HEK293 (cell line): ENCODE measurements around the gene MYCBPAP.

Experiments used
- CTCF ChIA-PET: fragments of 350-600 bp; formaldehyde crosslinking; extraction: SDS; loops from one replicate; lab custom pipeline; 2021; ENCODE audit warnings: antibody characterized with exemption; lab: Yijun Ruan, JAX
- POLR2A ChIA-PET: fragments of 300-600 bp; formaldehyde crosslinking; extraction: SDS; loops from one replicate; lab custom pipeline; 2020; ENCODE audit warnings: antibody characterized with exemption, inconsistent platforms; lab: Yijun Ruan, JAX
- H3K27ac ChIP-seq: fragments of 200-500 bp; sonication (Bioruptor generic); 2 replicates; pipeline ENCODE4 v1.5.1; 2014; ENCODE audit warnings: low read depth, low read length, control low read depth, inconsistent platforms; ENCODE audit errors: extremely low read depth
- H3K36me3 ChIP-seq, 2 experiments: fragments of 200-500 bp in 1 of 2; sonication (Bioruptor generic) in 1 of 2; 1 replicate in 1 of 2; 2 replicates in 1 of 2; pipeline ENCODE4 v1.5.1; 2014 to 2017; ENCODE audit warnings: inconsistent platforms in 2 of 2, low read length in 2 of 2; ENCODE audit not compliant: control insufficient read depth in 2 of 2, insufficient read depth in 1 of 2
- H3K4me1 ChIP-seq: fragments of 200-500 bp; sonication (Bioruptor generic); 2 replicates; pipeline ENCODE4 v1.5.1; 2014; ENCODE audit warnings: mild to moderate bottlenecking, low read length, inconsistent platforms; ENCODE audit not compliant: control insufficient read depth, insufficient read depth
- H3K4me3 ChIP-seq: 2 replicates; pipeline ENCODE4 v1.5.1; 2011; ENCODE audit warnings: low read depth, mild to moderate bottlenecking, control low read depth, low read length, moderate library complexity
- H3K9me3 ChIP-seq: fragments of 200-500 bp; sonication (Bioruptor generic); 2 replicates; pipeline ENCODE4 v1.5.1; 2014; ENCODE audit warnings: low read depth, low read length, inconsistent platforms; ENCODE audit not compliant: control insufficient read depth, insufficient read depth
- AEBP2 ChIP-seq: fragments of 450-650 bp; formaldehyde crosslinking; IDR thresholded peaks from 2 replicates; pipeline ENCODE4 v1.5.1; 2016; ENCODE audit warnings: missing biosample characterization, missing genetic modification characterization, borderline replicate concordance
- ATF2 ChIP-seq: fragments of 450-650 bp; formaldehyde crosslinking; IDR thresholded peaks from 2 replicates; pipeline ENCODE4 v1.5.1; 2016; ENCODE audit warnings: missing biosample characterization, missing genetic modification characterization, low read depth
- GLIS1 ChIP-seq: fragments of 450-650 bp; formaldehyde crosslinking; IDR thresholded peaks from 2 replicates; pipeline ENCODE4 v1.5.1; 2016; ENCODE audit warnings: missing biosample characterization, missing genetic modification characterization
- KLF16 ChIP-seq: fragments of 450-650 bp; formaldehyde crosslinking; IDR thresholded peaks from 2 replicates; pipeline ENCODE4 v1.5.1; 2017; ENCODE audit warnings: missing biosample characterization, missing genetic modification characterization
- MZF1 ChIP-seq: fragments of 450-650 bp; formaldehyde crosslinking; IDR thresholded peaks from 2 replicates; pipeline ENCODE4 v1.5.1; 2017; ENCODE audit warnings: missing biosample characterization, missing genetic modification characterization, borderline replicate concordance
- REST ChIP-seq: fragments of 450-650 bp; formaldehyde crosslinking; IDR thresholded peaks from 2 replicates; pipeline ENCODE4 v1.5.1; 2016; ENCODE audit warnings: missing biosample characterization, missing genetic modification characterization
- ZNF292 ChIP-seq: fragments of 450-650 bp; formaldehyde crosslinking; IDR thresholded peaks from 2 replicates; pipeline ENCODE4 v1.5.1; 2016; ENCODE audit warnings: low read depth, missing biosample characterization, missing genetic modification characterization, borderline replicate concordance
- ZNF48 ChIP-seq: fragments of 450-650 bp; formaldehyde crosslinking; IDR thresholded peaks from 2 replicates; pipeline ENCODE4 v1.5.1; 2016; ENCODE audit warnings: missing biosample characterization, missing genetic modification characterization
- ZNF513 ChIP-seq: fragments of 450-650 bp; IDR thresholded peaks from 2 replicates; pipeline ENCODE4 v1.5.1; 2018; ENCODE audit warnings: missing biosample characterization, missing genetic modification characterization
- ZNF514 ChIP-seq: fragments of 450-650 bp; formaldehyde crosslinking; IDR thresholded peaks from 2 replicates; pipeline ENCODE4 v1.5.1; 2016; ENCODE audit warnings: missing biosample characterization, missing genetic modification characterization
- ZNF530 ChIP-seq: fragments of 450-650 bp; formaldehyde crosslinking; IDR thresholded peaks from 2 replicates; pipeline ENCODE4 v1.5.1; 2016; ENCODE audit warnings: low read depth, missing biosample characterization, missing genetic modification characterization
- ZNF621 ChIP-seq: fragments of 450-650 bp; formaldehyde crosslinking; IDR thresholded peaks from 2 replicates; pipeline ENCODE4 v1.5.1; 2017; ENCODE audit warnings: missing biosample characterization, missing genetic modification characterization
- ZNF747 ChIP-seq: fragments of 450-650 bp; formaldehyde crosslinking; IDR thresholded peaks from 2 replicates; pipeline ENCODE4 v1.5.1; 2016; ENCODE audit warnings: missing biosample characterization, missing genetic modification characterization
- ZNF777 ChIP-seq: fragments of 450-650 bp; formaldehyde crosslinking; IDR thresholded peaks from 2 replicates; pipeline ENCODE4 v1.5.1; 2017; ENCODE audit warnings: missing biosample characterization, missing genetic modification characterization, borderline replicate concordance
- ZNF791 ChIP-seq: fragments of 450-650 bp; formaldehyde crosslinking; IDR thresholded peaks from 2 replicates; pipeline ENCODE4 v1.5.1; 2016; ENCODE audit warnings: missing biosample characterization, missing genetic modification characterization

The MYCBPAP gene

GRCh38 chr17:50547035-50547735 lies 38.9 kb downstream of the MYCBPAP start, which contains the start of gene SPATA20 (continued):
- TF ChIP-seq REST (0 out of 2 replicates have a peak, but pooled peaks have one; percentile 6), ZNF791 (no peak), ZNF747 (no peak), ZNF292 (tag by site-specific recombination) (no peak), KLF16 (tag by site-specific recombination) (0 out of 2 replicates have a peak, but pooled peaks have one; percentile 34), AEBP2 (tag by site-specific recombination) (no peak), ZNF48 (tag by site-specific recombination) (no peak), ATF2 (tag by site-specific recombination) (no peak), ZNF621 (tag by site-specific recombination) (no peak), ZNF777 (tag by site-specific recombination) (no peak), MZF1 (tag by site-specific recombination) (no peak), ZNF513 (tag by site-specific recombination) (peak; percentile 34; the same call in 1 of the 2 replicates)

GRCh38 chr17:50547736-50548083 lies 39.5 kb downstream of the MYCBPAP start:
- TF ChIP-seq GLIS1 (tag by site-specific recombination) (peak; percentile 33), ZNF514 (tag by site-specific recombination) (no peak), ZNF530 (tag by site-specific recombination) (no peak)
- Histone ChIP-seq H3K9me3 (no peaks in the 10 kb centered on the region), H3K27ac (peak overlapping the region; percentile 73), H3K4me3 (no peak overlapping the region), H3K4me1 (peaks cover 11% of the 10 kb centered on the region), H3K36me3 (peaks cover 0 to 21% of the 10 kb centered on the region in 2 experiments; a peak in 2 of 3 replicates)
- CTCF ChIA-PET = interaction anchor here (0.6 to 7.4 kb wide), 9 partner anchors 46 to 830 kb away, joined by 3 to 231 read pairs (median 4); no protein-coding TSS in a partner anchor
- POLR2A ChIA-PET = interaction anchor here (0.6 to 1.4 kb wide), 3 partner anchors 12 to 77 kb away, joined by 3 to 4 read pairs (median 4); partner anchors contain the start of gene CACNA1G
